Neural cell (in vitro differentiated cells): ENCODE data around the gene ANKRD1. TPM values are rescaled to one million over a fixed set of nuclear protein-coding genes. Genes with fewer than 3 reads are reported as not detected.

ENCODE experiments used
- H2AFZ ChIP-seq: fragments of 200-600, 300-800 bp; sonication (generic), shearing (Covaris generic); 2 replicates; pipeline ENCODE4 v1.6.0; 2014; ENCODE audit warnings: low read depth, mild to moderate bottlenecking, antibody characterized with exemption, low read length, moderate library complexity
- H3F3A ChIP-seq: fragments of 200-600 bp; shearing (Covaris generic); 2 replicates; pipeline ENCODE4 v1.6.1; 2016; ENCODE audit warnings: mild to moderate bottlenecking, moderate library complexity, mixed read lengths, antibody characterized with exemption, low read length; ENCODE audit not compliant: insufficient read depth, poor library complexity, severe bottlenecking
- H3K27ac ChIP-seq: fragments of 200-600, 300-800 bp; sonication (generic), shearing (Covaris generic); 2 replicates; pipeline ENCODE4 v1.5.1; 2014; ENCODE audit warnings: mild to moderate bottlenecking, low read length, moderate library complexity
- H3K27me3 ChIP-seq: fragments of 300-800, 200-600 bp; sonication (generic), shearing (Covaris generic); 2 replicates; pipeline ENCODE4 v1.6.0; 2014; ENCODE audit warnings: mild to moderate bottlenecking, low read depth, low read length, moderate library complexity; ENCODE audit not compliant: insufficient read depth
- H3K36me3 ChIP-seq: fragments of 300-800, 200-600 bp; sonication (generic), shearing (Covaris generic); 2 replicates; pipeline ENCODE4 v1.5.1; 2014; ENCODE audit warnings: mild to moderate bottlenecking, antibody characterized with exemption, low read length, moderate library complexity; ENCODE audit not compliant: insufficient read depth
- H3K4me2 ChIP-seq: fragments of 300-800, 200-600 bp; sonication (generic), shearing (Covaris generic); 2 replicates; pipeline ENCODE4 v1.6.0; 2014; ENCODE audit warnings: mild to moderate bottlenecking, low read length
- H3K4me3 ChIP-seq: fragments of 300-800, 200-600 bp; sonication (generic), shearing (Covaris generic); 2 replicates; pipeline ENCODE4 v1.5.1; 2014; ENCODE audit warnings: mild to moderate bottlenecking, low read length, moderate library complexity
- H3K79me2 ChIP-seq: fragments of 200-600 bp; shearing (Covaris generic); replicated peaks from 2 replicates; pipeline ENCODE4 v1.6.0; 2014; ENCODE audit warnings: mild to moderate bottlenecking, low read length, moderate library complexity; ENCODE audit not compliant: insufficient read depth
- H3K9ac ChIP-seq: fragments of 300-800, 200-600 bp; sonication (generic), shearing (Covaris generic); 2 replicates; pipeline ENCODE4 v1.6.1; 2016; ENCODE audit warnings: mild to moderate bottlenecking, low read length, mixed read lengths
- H3K9me2 ChIP-seq: fragments of 200-600 bp; shearing (Covaris generic); 2 replicates; pipeline ENCODE4 v1.6.1; 2016; ENCODE audit warnings: mild to moderate bottlenecking, low read length, mixed read lengths; ENCODE audit not compliant: insufficient read depth
- H3K9me3 ChIP-seq: fragments of 200-600, 300-800 bp; sonication (generic), shearing (Covaris generic); 2 replicates; pipeline ENCODE4 v1.6.1; 2016; ENCODE audit warnings: mild to moderate bottlenecking, mixed run types, low read length, moderate library complexity, mixed read lengths
- H4K20me1 ChIP-seq: fragments of 200-600 bp; shearing (Covaris generic); 2 replicates; pipeline ENCODE4 v1.6.1; 2016; ENCODE audit warnings: mild to moderate bottlenecking, mixed run types; ENCODE audit not compliant: insufficient read depth
- EP300 ChIP-seq: fragments of 450-650 bp; conservative IDR thresholded peaks from 2 replicates; pipeline ENCODE4 v1.6.1; 2014; ENCODE audit warnings: antibody characterized with exemption, mild to moderate bottlenecking, moderate library complexity; ENCODE audit not compliant: poor library complexity, severe bottlenecking
- EZH2 ChIP-seq: fragments of 200-600, 300-800 bp; shearing (Covaris generic), sonication (generic); IDR thresholded peaks from 2 replicates; pipeline ENCODE4 v1.6.1; 2014; ENCODE audit warnings: antibody characterized with exemption, low read length, borderline replicate concordance, mild to moderate bottlenecking; ENCODE audit not compliant: insufficient read depth, poor library complexity, severe bottlenecking
- MXI1 ChIP-seq: fragments of 450-650 bp; conservative IDR thresholded peaks from 2 replicates; pipeline ENCODE4 v1.6.1; 2014; ENCODE audit warnings: antibody characterized with exemption, mild to moderate bottlenecking; ENCODE audit not compliant: poor library complexity, severe bottlenecking
- POLR2AphosphoS5 ChIP-seq: IDR thresholded peaks from 2 replicates; pipeline ENCODE4 v1.6.1; 2012
- RAD21 ChIP-seq: fragments of 450-650 bp; conservative IDR thresholded peaks from 2 replicates; pipeline ENCODE4 v1.6.1; 2014; ENCODE audit warnings: antibody characterized with exemption, mild to moderate bottlenecking, moderate library complexity
- SMC3 ChIP-seq: fragments of 450-650 bp; conservative IDR thresholded peaks from 2 replicates; pipeline ENCODE4 v1.6.1; 2014; ENCODE audit warnings: antibody characterized with exemption, mild to moderate bottlenecking, moderate library complexity; ENCODE audit not compliant: poor library complexity
- TAF1 ChIP-seq: IDR thresholded peaks from 2 replicates; pipeline ENCODE4 v1.6.1; 2012; ENCODE audit warnings: low read depth
- polyA plus RNA-seq: library from polyadenylated mRNA; depleted of rRNA; stranded (reverse); fragments of >200 nt; gene quantifications from 2 replicates; pipeline ENCODE4 v1.2.3, GENCODE V29; 2014
- TF ChIP-seq, protein P1 (sequence below): fragments of 450-650 bp; IDR thresholded peaks from 2 replicates; pipeline ENCODE4 v1.5.1; 2014; ENCODE audit warnings: antibody characterized with exemption, mild to moderate bottlenecking, moderate library complexity; ENCODE audit not compliant: poor library complexity, severe bottlenecking
- TF ChIP-seq, protein P2 (sequence below): IDR thresholded peaks from 2 replicates; pipeline ENCODE4 v1.6.1; 2012; ENCODE audit warnings: borderline replicate concordance

The ANKRD1 gene
- polyA plus RNA-seq, 1 donor from 2014 or later, result not detected

DNA sequence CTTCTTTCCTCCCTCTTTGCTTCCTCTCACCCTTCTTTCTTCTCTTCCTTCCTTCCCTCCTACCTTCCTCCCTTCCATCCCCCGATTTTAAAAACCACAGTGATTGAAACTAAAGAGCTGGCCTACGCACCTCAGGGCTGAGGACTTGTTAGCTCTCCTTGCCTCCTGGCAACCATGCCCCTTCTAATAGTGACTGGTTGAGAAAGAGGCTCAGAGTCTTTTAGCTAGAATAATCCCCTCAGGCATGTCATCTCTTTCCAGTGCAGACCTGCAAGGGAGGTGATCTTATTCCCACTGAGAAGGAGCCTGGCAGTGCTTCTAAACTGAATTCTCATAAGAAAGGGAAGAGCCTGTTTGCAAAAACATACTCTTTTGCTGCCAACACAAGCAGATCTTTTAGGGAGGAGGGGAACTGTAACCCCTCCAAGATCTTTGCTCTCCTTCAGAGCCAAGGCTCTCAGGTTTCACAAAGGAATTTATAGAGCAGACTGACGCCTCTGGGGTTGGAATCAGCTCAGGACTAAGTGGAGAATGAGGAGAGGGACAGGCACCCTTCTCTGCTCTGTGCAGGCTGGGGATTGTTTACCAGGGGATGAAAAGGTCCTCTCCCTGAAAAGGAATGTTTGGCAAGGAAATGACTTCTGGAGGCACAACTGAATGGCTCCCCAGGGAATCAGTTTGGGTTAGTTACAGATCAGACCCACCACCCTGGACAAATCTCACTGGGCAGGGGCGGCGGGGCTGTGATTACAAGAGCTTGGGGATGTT, 9.4 kb upstream of the ANKRD1 start:
- Histone ChIP-seq H3K9ac (no peak overlapping the region), H3K9me3 (no peaks in the 10 kb centered on the region), H3K36me3 (no peaks in the 10 kb centered on the region), H2AFZ (no peak overlapping the region), H3K4me2 (no peak overlapping the region), H3F3A (no peaks in the 10 kb centered on the region), H3K27ac (no peak overlapping the region), H3K4me3 (no peak overlapping the region), H3K27me3 (no peaks in the 10 kb centered on the region), H3K79me2 (no peaks in the 10 kb centered on the region), H3K9me2 (no peaks in the 10 kb centered on the region), H4K20me1 (no peaks in the 10 kb centered on the region)
- TF ChIP-seq, protein P1, sequence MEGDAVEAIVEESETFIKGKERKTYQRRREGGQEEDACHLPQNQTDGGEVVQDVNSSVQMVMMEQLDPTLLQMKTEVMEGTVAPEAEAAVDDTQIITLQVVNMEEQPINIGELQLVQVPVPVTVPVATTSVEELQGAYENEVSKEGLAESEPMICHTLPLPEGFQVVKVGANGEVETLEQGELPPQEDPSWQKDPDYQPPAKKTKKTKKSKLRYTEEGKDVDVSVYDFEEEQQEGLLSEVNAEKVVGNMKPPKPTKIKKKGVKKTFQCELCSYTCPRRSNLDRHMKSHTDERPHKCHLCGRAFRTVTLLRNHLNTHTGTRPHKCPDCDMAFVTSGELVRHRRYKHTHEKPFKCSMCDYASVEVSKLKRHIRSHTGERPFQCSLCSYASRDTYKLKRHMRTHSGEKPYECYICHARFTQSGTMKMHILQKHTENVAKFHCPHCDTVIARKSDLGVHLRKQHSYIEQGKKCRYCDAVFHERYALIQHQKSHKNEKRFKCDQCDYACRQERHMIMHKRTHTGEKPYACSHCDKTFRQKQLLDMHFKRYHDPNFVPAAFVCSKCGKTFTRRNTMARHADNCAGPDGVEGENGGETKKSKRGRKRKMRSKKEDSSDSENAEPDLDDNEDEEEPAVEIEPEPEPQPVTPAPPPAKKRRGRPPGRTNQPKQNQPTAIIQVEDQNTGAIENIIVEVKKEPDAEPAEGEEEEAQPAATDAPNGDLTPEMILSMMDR, result no peak
- no peak for TF ChIP-seq EP300
- TF ChIP-seq RAD21, result no peak
- TF ChIP-seq POLR2AphosphoS5, result no peak
- TF ChIP-seq TAF1, result no peak
- TF ChIP-seq MXI1, result no peak
- TF ChIP-seq, protein P2, sequence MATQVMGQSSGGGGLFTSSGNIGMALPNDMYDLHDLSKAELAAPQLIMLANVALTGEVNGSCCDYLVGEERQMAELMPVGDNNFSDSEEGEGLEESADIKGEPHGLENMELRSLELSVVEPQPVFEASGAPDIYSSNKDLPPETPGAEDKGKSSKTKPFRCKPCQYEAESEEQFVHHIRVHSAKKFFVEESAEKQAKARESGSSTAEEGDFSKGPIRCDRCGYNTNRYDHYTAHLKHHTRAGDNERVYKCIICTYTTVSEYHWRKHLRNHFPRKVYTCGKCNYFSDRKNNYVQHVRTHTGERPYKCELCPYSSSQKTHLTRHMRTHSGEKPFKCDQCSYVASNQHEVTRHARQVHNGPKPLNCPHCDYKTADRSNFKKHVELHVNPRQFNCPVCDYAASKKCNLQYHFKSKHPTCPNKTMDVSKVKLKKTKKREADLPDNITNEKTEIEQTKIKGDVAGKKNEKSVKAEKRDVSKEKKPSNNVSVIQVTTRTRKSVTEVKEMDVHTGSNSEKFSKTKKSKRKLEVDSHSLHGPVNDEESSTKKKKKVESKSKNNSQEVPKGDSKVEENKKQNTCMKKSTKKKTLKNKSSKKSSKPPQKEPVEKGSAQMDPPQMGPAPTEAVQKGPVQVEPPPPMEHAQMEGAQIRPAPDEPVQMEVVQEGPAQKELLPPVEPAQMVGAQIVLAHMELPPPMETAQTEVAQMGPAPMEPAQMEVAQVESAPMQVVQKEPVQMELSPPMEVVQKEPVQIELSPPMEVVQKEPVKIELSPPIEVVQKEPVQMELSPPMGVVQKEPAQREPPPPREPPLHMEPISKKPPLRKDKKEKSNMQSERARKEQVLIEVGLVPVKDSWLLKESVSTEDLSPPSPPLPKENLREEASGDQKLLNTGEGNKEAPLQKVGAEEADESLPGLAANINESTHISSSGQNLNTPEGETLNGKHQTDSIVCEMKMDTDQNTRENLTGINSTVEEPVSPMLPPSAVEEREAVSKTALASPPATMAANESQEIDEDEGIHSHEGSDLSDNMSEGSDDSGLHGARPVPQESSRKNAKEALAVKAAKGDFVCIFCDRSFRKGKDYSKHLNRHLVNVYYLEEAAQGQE, result no peak
- no peak for TF ChIP-seq EZH2
- no peak for TF ChIP-seq SMC3

DNA sequence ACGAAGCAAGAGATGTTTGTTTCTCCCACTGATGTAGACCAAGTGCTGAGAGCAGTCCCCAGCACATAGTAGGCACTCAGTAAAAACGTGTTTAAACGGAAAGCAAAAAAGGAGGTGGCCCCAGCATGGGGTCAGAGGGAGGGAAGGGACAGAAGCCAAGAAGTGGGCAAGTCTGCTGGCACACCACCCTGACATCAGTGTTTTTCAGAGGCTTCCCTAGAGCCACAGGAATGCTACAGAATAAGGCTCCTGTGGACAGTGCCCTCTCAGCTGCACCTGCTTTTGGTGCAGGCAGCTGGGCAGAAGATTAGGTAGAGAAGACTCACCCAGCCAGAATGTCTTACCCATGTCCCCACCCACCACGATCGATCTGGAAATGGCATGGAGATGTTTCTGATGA, 8.3 kb upstream of the ANKRD1 start:
- TF ChIP-seq, protein P2, result no peak
- TF ChIP-seq SMC3, result no peak
- TF ChIP-seq, protein P1, result no peak
- no peak for TF ChIP-seq POLR2AphosphoS5
- TF ChIP-seq EZH2, result no peak
- TF ChIP-seq MXI1, result no peak
- TF ChIP-seq TAF1, result no peak
- no peak for TF ChIP-seq RAD21
- no peak for TF ChIP-seq EP300
- Histone ChIP-seq H3K79me2 (no peaks in the 10 kb centered on the region), H3K9me3 (no peaks in the 10 kb centered on the region), H3F3A (no peaks in the 10 kb centered on the region), H3K36me3 (no peaks in the 10 kb centered on the region), H2AFZ (no peak overlapping the region), H3K27me3 (no peaks in the 10 kb centered on the region), H4K20me1 (no peaks in the 10 kb centered on the region), H3K9ac (no peak overlapping the region), H3K4me3 (no peak overlapping the region), H3K4me2 (no peak overlapping the region), H3K27ac (no peak overlapping the region), H3K9me2 (no peaks in the 10 kb centered on the region)
